Activated CD4-positive, alpha-beta T cell treated with anti-CD3 and anti-CD28 coated beads, Interleukin-2, amount 10 ng/mL, durations not matched to agents 7 days and 5 days (primary cell): Measurements from ENCODE around the gene SLC30A7. TPM values are rescaled to one million over a fixed set of nuclear protein-coding genes. Genes with fewer than 3 reads are reported as not detected.

Experiments
- CTCF ChIA-PET: fragments of 350-600 bp; sonication (Branson Sonifier 250); formaldehyde crosslinking; loops from one replicate; lab custom pipeline; 2021; ENCODE audit warnings: antibody characterized with exemption; lab: Charles Lee
- POLR2A ChIA-PET: fragments of 350-600 bp; sonication (Branson Sonifier 250); formaldehyde crosslinking; loops from one replicate; lab custom pipeline; 2021; ENCODE audit warnings: antibody characterized with exemption; lab: Charles Lee
- DNase-seq: peaks from one replicate; pipeline ENCODE4 v3.0.0-alpha.2; 2020
- H3K27ac Mint-ChIP-seq: one replicate; pipeline ENCODE4 v1.8.0; 2021; ENCODE audit warnings: mild to moderate bottlenecking, moderate library complexity, mixed read lengths
- H3K27me3 Mint-ChIP-seq: one replicate; pipeline ENCODE4 v1.8.0; 2021; ENCODE audit warnings: mixed read lengths
- H3K36me3 Mint-ChIP-seq: one replicate; pipeline ENCODE4 v1.8.0; 2021; ENCODE audit warnings: low read depth, mixed read lengths
- H3K4me1 Mint-ChIP-seq: one replicate; pipeline ENCODE4 v1.8.0; 2021; ENCODE audit warnings: mixed read lengths
- H3K4me3 Mint-ChIP-seq: one replicate; pipeline ENCODE4 v1.8.0; 2021; ENCODE audit warnings: mild to moderate bottlenecking, moderate library complexity, mixed read lengths
- H3K9me3 Mint-ChIP-seq: one replicate; pipeline ENCODE4 v1.8.0; 2021; ENCODE audit warnings: mixed read lengths
- total RNA-seq, 2 experiments: library from RNA; stranded (reverse); gene quantifications; one replicate each; pipeline ENCODE4 v1.2.3, GENCODE V29; 2021

The SLC30A7 gene
- total RNA-seq, 2 experiments from 2014 or later = 32.8 to 33.9 TPM

DNA sequence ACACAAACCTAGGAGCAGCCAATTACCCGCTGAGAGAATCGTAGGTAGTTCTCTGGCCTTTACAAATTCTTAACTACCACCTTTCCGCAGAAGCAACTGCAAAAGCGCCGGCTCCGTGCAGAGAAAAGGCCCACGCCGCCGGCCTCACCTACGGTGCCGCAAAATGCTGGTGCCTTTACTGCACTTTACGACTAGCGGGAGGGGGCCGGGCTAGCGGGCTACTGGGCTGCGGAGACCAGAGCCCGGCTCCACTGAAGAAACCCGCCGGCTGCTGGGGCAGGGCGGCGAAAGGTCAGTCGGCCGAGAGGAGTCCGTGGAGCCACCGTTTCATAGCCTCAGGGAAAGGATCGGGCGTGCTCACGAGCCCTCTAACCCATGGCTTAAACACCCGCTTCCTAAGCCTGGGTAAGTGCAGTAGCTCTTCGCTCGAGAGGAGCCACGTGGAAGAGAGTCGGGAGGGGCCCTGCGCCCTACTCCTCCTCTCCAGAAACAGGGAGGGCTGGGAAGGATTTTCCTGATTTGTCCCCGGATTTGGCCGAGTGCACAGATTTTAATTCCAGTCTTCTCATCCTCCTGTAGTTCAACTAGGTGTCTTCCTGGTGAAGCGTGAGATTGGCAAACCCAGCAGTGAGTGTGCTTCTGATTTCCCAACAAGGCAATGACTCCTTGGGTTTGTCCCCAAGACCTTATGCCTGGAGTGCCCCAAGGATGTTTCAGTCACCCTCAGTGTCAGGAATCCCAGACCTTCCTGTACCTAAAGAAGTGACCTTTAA is 130.0 kb downstream of the SLC30A7 start, which contains the start of gene DPH5:
Gene DPH5, minus strand, starts transcription at position 128 of the 773 bp plus-strand sequence. CDS start 341 bp downstream, outside the sequence.
- Mint-ChIP-seq H3K27ac (peak within 1 kb of the TSS; percentile 89), H3K9me3 (no peaks in the 10 kb centered on the region), H3K36me3 (peaks cover 62% of the 10 kb centered on the region), H3K27me3 (no peaks in the 10 kb centered on the region), H3K4me1 (peaks cover 63% of the 10 kb centered on the region), H3K4me3 (peak within 1 kb of the TSS; percentile 90)
- ChIA-PET POLR2A (interaction anchor here (0.5 kb wide), 1 partner anchor 209 kb away, joined by 3 read pairs; no protein-coding TSS in a partner anchor), CTCF (interaction anchor here (0.7 to 1.1 kb wide), 3 partner anchors 16 to 332 kb away, joined by 3 to 5 read pairs (median 3); no protein-coding TSS in a partner anchor)
- peak; percentile 91 for DNase-seq

DNA sequence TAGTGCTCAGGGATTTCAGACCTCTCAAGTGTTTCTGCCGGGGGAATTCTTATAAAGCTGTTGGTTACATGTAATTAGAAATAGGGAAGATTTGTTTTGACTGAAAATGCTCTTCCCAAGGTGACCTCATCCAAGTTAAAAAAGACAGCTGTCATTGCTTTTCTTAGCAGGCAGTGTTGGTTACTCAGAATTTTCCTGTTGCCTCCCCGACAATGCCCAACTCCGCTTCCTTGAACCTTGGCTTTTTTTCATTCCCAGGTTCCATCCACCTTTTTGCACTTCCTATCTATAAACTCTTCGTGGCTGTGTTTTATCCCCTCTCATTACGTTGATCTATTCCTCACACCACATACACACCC is 130.5 kb downstream of the SLC30A7 start:
- ChIA-PET CTCF (interaction anchor here (0.7 to 1.2 kb wide), 2 partner anchors 17 to 331 kb away, joined by 3 to 4 read pairs; no protein-coding TSS in a partner anchor), POLR2A (no interaction called here)
- Mint-ChIP-seq H3K9me3 (no peaks in the 10 kb centered on the region), H3K36me3 (peaks cover 61% of the 10 kb centered on the region), H3K27me3 (no peaks in the 10 kb centered on the region), H3K27ac (peak overlapping the region; percentile 89), H3K4me3 (peak overlapping the region; percentile 90), H3K4me1 (peaks cover 68% of the 10 kb centered on the region)
- no peak for DNase-seq

DNA sequence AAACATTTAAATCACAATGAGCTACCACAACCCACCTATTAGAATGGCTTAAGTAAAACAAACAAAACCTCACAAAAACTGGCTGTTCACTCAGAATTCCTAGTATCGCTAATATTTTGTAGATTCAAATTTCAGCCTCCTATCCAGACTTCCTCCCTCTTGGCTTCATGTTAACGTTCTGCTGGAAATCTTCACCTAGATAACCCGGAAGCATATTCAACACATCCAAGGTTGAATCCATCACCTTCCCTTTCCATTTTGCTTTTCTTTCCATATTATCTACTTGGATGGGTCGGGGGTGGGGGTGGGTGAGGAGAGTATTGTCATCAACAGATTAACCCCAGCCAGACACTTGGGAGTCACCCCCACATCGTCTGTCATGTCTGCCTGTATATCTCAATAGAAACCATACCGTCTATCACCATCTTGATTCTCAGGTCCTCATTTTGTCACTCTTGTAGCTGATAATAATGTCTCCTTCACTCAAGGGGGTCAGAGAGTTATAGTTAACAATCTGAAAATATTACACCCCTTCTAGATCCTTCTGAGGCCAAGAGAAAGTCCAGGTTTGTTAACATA is 131.4 kb downstream of the SLC30A7 start:
- H3K4me3 Mint-ChIP-seq = peak overlapping the region; percentile 90

DNA sequence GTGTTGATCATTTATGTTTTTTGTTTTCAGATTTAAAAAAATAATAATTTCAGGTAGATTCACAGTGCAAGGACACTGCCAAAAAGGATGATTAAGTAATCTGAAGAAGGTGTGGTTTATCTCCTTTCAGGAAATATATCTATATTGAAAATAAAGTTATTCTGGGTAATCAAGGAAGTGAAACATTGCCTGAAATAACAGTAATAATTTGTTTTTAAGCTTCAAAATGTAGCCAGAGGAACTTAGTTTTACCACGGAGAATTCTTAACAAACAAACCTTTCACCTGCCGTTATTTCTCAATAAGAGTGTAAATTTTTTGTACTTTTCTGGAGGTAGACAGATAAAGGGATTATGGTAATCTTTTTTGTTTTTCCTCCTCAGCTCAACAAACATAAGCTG is 132.6 kb downstream of the SLC30A7 start:
- POLR2A ChIA-PET = no interaction called here
- H3K27me3 Mint-ChIP-seq = no peaks in the 10 kb centered on the region
- H3K36me3 Mint-ChIP-seq = peaks cover 60% of the 10 kb centered on the region
- H3K4me3 Mint-ChIP-seq = no peak overlapping the region
- H3K9me3 Mint-ChIP-seq = peaks cover 8% of the 10 kb centered on the region
- peaks cover 62% of the 10 kb centered on the region for H3K4me1 Mint-ChIP-seq
- no peak for DNase-seq
- CTCF ChIA-PET = interaction anchor here (1.5 kb wide), 1 partner anchor 212 kb away, joined by 3 read pairs; no protein-coding TSS in a partner anchor
- no peak overlapping the region for H3K27ac Mint-ChIP-seq

More for the DNA sequence above, 131.4 kb downstream of the SLC30A7 start:
- POLR2A ChIA-PET = no interaction called here
- peaks cover 3% of the 10 kb centered on the region for H3K9me3 Mint-ChIP-seq
- DNase-seq = no peak
- H3K27me3 Mint-ChIP-seq = no peaks in the 10 kb centered on the region
- peaks cover 61% of the 10 kb centered on the region for H3K36me3 Mint-ChIP-seq
- CTCF ChIA-PET = interaction anchor here (0.6 to 1.5 kb wide), 3 partner anchors 16 to 226 kb away, joined by 3 to 5 read pairs (median 4); no protein-coding TSS in a partner anchor
- H3K27ac Mint-ChIP-seq = peak overlapping the region; percentile 43
- peaks cover 66% of the 10 kb centered on the region for H3K4me1 Mint-ChIP-seq

DNA sequence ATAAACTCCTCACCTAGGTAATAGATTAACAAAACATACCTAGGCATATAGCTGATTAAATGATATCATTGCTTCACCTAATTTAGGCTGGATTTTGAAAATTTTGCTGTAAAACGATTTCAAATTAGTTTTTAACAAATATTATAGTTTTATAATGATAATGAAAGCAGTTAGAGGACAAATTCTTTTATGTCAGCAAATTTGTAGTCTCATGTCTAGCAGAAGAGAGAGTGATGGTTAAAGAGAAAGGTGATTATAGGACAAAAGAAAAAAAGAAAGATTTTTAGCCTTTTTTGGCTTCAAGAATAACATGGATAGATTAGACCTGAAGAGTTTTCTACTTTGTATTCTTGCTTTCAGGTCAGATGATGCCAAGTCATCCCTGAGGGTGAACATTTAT is 133.3 kb downstream of the SLC30A7 start:
- no peak for DNase-seq
- Mint-ChIP-seq H3K27ac (peak overlapping the region; percentile 2), H3K4me3 (no peak overlapping the region), H3K27me3 (no peaks in the 10 kb centered on the region), H3K36me3 (peaks cover 57% of the 10 kb centered on the region), H3K4me1 (peaks cover 58% of the 10 kb centered on the region), H3K9me3 (peaks cover 8% of the 10 kb centered on the region)
- ChIA-PET POLR2A (no interaction called here), CTCF (interaction anchor here (1.5 kb wide), 1 partner anchor 211 kb away, joined by 3 read pairs; no protein-coding TSS in a partner anchor)

DNA sequence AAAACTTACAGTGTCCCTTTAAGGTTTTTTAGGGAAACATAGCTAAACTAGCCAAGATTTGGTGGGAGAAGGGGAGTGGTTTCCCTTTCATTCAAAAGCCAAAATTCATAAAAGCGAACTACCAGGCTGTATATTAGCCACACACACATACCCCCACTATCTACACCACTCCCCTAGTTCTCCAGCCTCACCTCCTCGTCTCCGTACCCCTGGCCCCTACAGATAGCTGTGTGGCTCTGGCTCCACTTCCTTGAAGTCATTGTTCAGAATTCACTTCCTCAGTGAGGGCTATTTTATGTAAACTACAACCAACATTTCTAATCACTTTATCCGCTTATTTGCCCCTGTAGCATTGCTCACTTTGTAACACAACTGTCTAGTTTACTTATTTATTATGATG is 135.0 kb downstream of the SLC30A7 start:
- no peak overlapping the region for H3K27ac Mint-ChIP-seq
- peaks cover 8% of the 10 kb centered on the region for H3K9me3 Mint-ChIP-seq
- POLR2A ChIA-PET = no interaction called here

More for the DNA sequence above, 135.0 kb downstream of the SLC30A7 start:
- DNase-seq = no peak
- no peak overlapping the region for H3K4me3 Mint-ChIP-seq
- peaks cover 61% of the 10 kb centered on the region for H3K36me3 Mint-ChIP-seq
- H3K4me1 Mint-ChIP-seq = peaks cover 58% of the 10 kb centered on the region
- CTCF ChIA-PET = interaction anchor here (0.8 to 1.4 kb wide), 2 partner anchors 160 to 254 kb away, joined by 3 read pairs; no protein-coding TSS in a partner anchor
- H3K27me3 Mint-ChIP-seq = no peaks in the 10 kb centered on the region

Other genes with a start within 250 kb of the SLC30A7 start
- gene VCAM1, start 176.3 kb upstream of the SLC30A7 start, total RNA-seq = not detected
- 1 to 10 TPM; 2.4 to 3.5 TPM for gene EXTL2, start 1.2 kb upstream of the SLC30A7 start, total RNA-seq
- gene DPH5, start 129.7 kb downstream of the SLC30A7 start, total RNA-seq = 10 to 100 TPM; 32.8 to 38.9 TPM